WTC11 (cell line): ENCODE results near the gene ATP1B3. TPM values are rescaled to one million over a fixed set of nuclear protein-coding genes. Genes with fewer than 3 reads are reported as not detected.

Experiments
- ATAC-seq: fragments of 200-7000 bp; cut with Tn5 transposase; 2 replicates; pipeline ENCODE4 v1.10.0; 2021; ENCODE audit warnings: mild to moderate bottlenecking, moderate library complexity
- CTCF ChIA-PET: fragments of 300-600 bp; sonication (Branson Sonifier 250); formaldehyde crosslinking; loops from one replicate; lab custom pipeline; 2021; ENCODE audit warnings: antibody characterized with exemption; lab: Charles Lee
- POLR2A ChIA-PET: fragments of 350-600 bp; sonication (Branson Sonifier 250); formaldehyde crosslinking; loops from one replicate; lab custom pipeline; 2021; ENCODE audit warnings: antibody characterized with exemption; lab: Charles Lee
- DNase-seq: peaks from one replicate; pipeline ENCODE4 v3.0.0; 2021; ENCODE audit warnings: low spot score
- H3K27ac Mint-ChIP-seq: 2 replicates; pipeline ENCODE4 v1.8.0; 2021; ENCODE audit warnings: mixed read lengths
- H3K27me3 Mint-ChIP-seq: 2 replicates; pipeline ENCODE4 v1.8.0; 2021; ENCODE audit warnings: low read depth, mild to moderate bottlenecking, moderate library complexity, mixed read lengths
- H3K36me3 Mint-ChIP-seq: 2 replicates; pipeline ENCODE4 v1.8.0; 2021; ENCODE audit warnings: mixed read lengths
- H3K4me1 Mint-ChIP-seq: 2 replicates; pipeline ENCODE4 v1.8.0; 2022; ENCODE audit warnings: mixed read lengths
- H3K4me3 Mint-ChIP-seq: 2 replicates; pipeline ENCODE4 v1.8.0; 2021; ENCODE audit warnings: mild to moderate bottlenecking, moderate library complexity, mixed read lengths
- H3K9me3 Mint-ChIP-seq: 2 replicates; pipeline ENCODE4 v1.8.0; 2021; ENCODE audit warnings: mixed read lengths
- ARID4B ChIP-seq: sonication (generic); formaldehyde crosslinking; IDR thresholded peaks from 2 replicates; pipeline ENCODE4 v1.8.0; 2023; ENCODE audit warnings: missing genetic modification reagents, mild to moderate bottlenecking, borderline replicate concordance
- ATF6 ChIP-seq: sonication (generic); formaldehyde crosslinking; IDR thresholded peaks from 2 replicates; pipeline ENCODE4 v1.8.1; 2023; ENCODE audit warnings: mild to moderate bottlenecking, missing genetic modification reagents
- CBFB ChIP-seq: sonication (generic); formaldehyde crosslinking; IDR thresholded peaks from 2 replicates; pipeline ENCODE4 v1.8.1; 2022; ENCODE audit warnings: mild to moderate bottlenecking, low read depth, missing genetic modification reagents
- FOXJ3 ChIP-seq: sonication (generic); formaldehyde crosslinking; IDR thresholded peaks from 2 replicates; pipeline ENCODE4 v1.9.0; 2021; ENCODE audit warnings: missing genetic modification reagents, mild to moderate bottlenecking, borderline replicate concordance
- FOXP1 ChIP-seq: sonication (generic); formaldehyde crosslinking; IDR thresholded peaks from 2 replicates; pipeline ENCODE4 v1.8.0; 2022; ENCODE audit warnings: missing genetic modification reagents, mild to moderate bottlenecking, moderate library complexity, borderline replicate concordance
- GABPB1 ChIP-seq: sonication (generic); formaldehyde crosslinking; IDR thresholded peaks from 2 replicates; pipeline ENCODE4 v1.8.1; 2023; ENCODE audit warnings: mild to moderate bottlenecking, missing genetic modification reagents
- SMAD3 ChIP-seq: sonication (generic); formaldehyde crosslinking; IDR thresholded peaks from 2 replicates; pipeline ENCODE4 v1.8.0; 2022; ENCODE audit warnings: missing genetic modification reagents, mild to moderate bottlenecking, borderline replicate concordance
- SOX15 ChIP-seq: fragments of 250-450 bp; sonication (Bioruptor Pico); IDR thresholded peaks from 2 replicates; pipeline ENCODE4 v1.9.0; 2021; ENCODE audit warnings: mild to moderate bottlenecking
- ZBTB21 ChIP-seq: sonication (generic); formaldehyde crosslinking; IDR thresholded peaks from 2 replicates; pipeline ENCODE4 v1.8.1; 2023; ENCODE audit warnings: mild to moderate bottlenecking, missing genetic modification reagents, borderline replicate concordance
- ZNF138 ChIP-seq: sonication (generic); formaldehyde crosslinking; conservative IDR thresholded peaks from 2 replicates; pipeline ENCODE4 v1.8.1; 2022; ENCODE audit warnings: mild to moderate bottlenecking, moderate library complexity, missing genetic modification reagents
- ZNF232 ChIP-seq: sonication (generic); formaldehyde crosslinking; IDR thresholded peaks from 2 replicates; pipeline ENCODE4 v1.8.0; 2022; ENCODE audit warnings: mild to moderate bottlenecking, missing genetic modification reagents
- ZNF281 ChIP-seq: sonication (generic); formaldehyde crosslinking; IDR thresholded peaks from 2 replicates; pipeline ENCODE4 v1.8.0; 2023; ENCODE audit warnings: mild to moderate bottlenecking, missing genetic modification reagents
- ZNF416 ChIP-seq: fragments of 250-450 bp; sonication (Bioruptor Pico); IDR thresholded peaks from 2 replicates; pipeline ENCODE4 v1.9.0; 2021; ENCODE audit warnings: mild to moderate bottlenecking, inconsistent platforms
- ZNF671 ChIP-seq: fragments of 250-450 bp; sonication (Bioruptor Pico); IDR thresholded peaks from 2 replicates; pipeline ENCODE4 v1.8.0; 2021; ENCODE audit warnings: mild to moderate bottlenecking
- total RNA-seq: library from RNA; stranded (reverse); gene quantifications from 3 replicates; pipeline ENCODE4 v1.2.3, GENCODE V29; 2021
- TF ChIP-seq, protein P1 (sequence below): sonication (generic); formaldehyde crosslinking; IDR thresholded peaks from 2 replicates; pipeline ENCODE4 v1.8.0; 2022; ENCODE audit warnings: mild to moderate bottlenecking, missing genetic modification reagents
- TF ChIP-seq, protein P2 (sequence below): sonication (generic); formaldehyde crosslinking; IDR thresholded peaks from 2 replicates; pipeline ENCODE4 v1.8.1; 2023; ENCODE audit warnings: mild to moderate bottlenecking, moderate library complexity, missing genetic modification reagents

The ATP1B3 gene
- total RNA-seq, 1 experiment from 2014 or later, result 189 TPM

GRCh38 chr3:141949972-141950371 lies 73.5 kb downstream of the ATP1B3 start:
- DNase-seq, result no peak
- Mint-ChIP-seq H3K27me3 (no peaks in the 10 kb centered on the region), H3K9me3 (no peaks in the 10 kb centered on the region), H3K4me3 (no peak overlapping the region), H3K36me3 (peaks cover 19% of the 10 kb centered on the region), H3K4me1 (no peaks in the 10 kb centered on the region; the same call in 1 of the 2 replicates), H3K27ac (no peak overlapping the region)
- no peak for TF ChIP-seq ATF6 (CRISPR knock-in tag)
- TF ChIP-seq ZNF416, result no peak
- TF ChIP-seq SOX15 (CRISPR knock-in tag), result no peak
- TF ChIP-seq FOXP1, result no peak
- TF ChIP-seq CBFB (CRISPR knock-in tag), result no peak
- TF ChIP-seq FOXJ3 (CRISPR knock-in tag), result no peak
- ChIA-PET POLR2A (no interaction called here), CTCF (interaction anchor here (0.6 kb wide), 1 partner anchor 105 kb away, joined by 5 read pairs; no protein-coding TSS in a partner anchor)
- no peak for ATAC-seq

DNA sequence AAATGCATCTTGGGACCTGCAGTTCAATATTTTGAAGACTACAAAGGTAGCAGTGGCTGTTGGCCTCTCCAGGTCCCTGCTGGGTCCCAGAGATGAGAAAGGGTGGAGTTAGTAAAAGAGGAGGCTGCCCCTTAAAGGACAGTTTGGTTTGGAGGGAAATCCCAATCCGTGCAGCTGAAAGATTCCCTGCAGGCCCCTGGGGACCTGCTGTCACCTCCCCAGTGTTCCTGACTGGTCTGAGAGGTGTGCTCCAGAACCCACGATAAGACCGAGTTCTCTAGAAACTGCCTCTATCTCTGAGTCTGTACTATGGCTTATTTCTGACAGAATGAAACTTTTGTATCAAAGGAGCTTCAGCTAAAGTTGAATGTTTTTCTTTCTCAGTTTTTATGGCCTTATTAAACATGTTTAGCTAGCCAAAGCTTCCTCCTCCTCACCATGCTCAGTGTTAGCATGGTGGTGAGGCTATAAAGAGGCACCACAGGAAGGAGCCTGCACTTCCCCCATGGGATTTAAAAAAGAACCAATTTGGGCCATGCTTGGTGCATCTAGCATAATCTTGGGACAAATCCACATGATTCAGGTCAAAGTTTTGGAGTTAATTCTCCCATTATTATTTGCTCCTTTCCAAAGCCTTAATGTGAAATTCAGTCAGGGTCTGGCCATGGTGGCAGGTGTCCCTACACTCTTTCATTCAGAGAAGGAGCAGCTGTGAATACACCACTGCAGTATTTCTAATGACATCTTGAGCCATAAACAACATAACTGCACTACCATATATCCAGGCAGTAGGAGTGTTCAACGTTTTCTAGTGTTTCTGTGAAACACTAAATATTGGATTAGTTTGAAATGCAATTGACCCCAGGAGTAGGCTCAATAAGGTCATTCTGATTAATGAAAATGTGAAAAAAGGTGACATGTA lies 74.4 kb downstream of the ATP1B3 start:
- Mint-ChIP-seq H3K9me3 (no peaks in the 10 kb centered on the region), H3K36me3 (peaks cover 19% of the 10 kb centered on the region), H3K4me3 (no peak overlapping the region), H3K27ac (peak overlapping the region; percentile 27; the same call in 1 of the 2 replicates), H3K27me3 (no peaks in the 10 kb centered on the region), H3K4me1 (no peaks in the 10 kb centered on the region; the same call in 1 of the 2 replicates)
- CTCF ChIA-PET, result no interaction called here
- TF ChIP-seq ZNF232 (CRISPR knock-in tag) (no peak), ZNF281 (CRISPR knock-in tag) (no peak), ZBTB21 (CRISPR knock-in tag) (no peak)
- TF ChIP-seq, protein P1, sequence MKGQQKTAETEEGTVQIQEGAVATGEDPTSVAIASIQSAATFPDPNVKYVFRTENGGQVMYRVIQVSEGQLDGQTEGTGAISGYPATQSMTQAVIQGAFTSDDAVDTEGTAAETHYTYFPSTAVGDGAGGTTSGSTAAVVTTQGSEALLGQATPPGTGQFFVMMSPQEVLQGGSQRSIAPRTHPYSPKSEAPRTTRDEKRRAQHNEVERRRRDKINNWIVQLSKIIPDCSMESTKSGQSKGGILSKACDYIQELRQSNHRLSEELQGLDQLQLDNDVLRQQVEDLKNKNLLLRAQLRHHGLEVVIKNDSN (CRISPR knock-in tag), result no peak
- no peak for ATAC-seq
- no peak for DNase-seq
- POLR2A ChIA-PET, result no interaction called here

- DNase-seq, result no peak
- H3K4me3 Mint-ChIP-seq, result no peak overlapping the region
- no peak overlapping the region for H3K27ac Mint-ChIP-seq
- H3K4me1 Mint-ChIP-seq, result no peaks in the 10 kb centered on the region; the same call in 1 of the 2 replicates
- no peaks in the 10 kb centered on the region for H3K9me3 Mint-ChIP-seq
- no peak for ATAC-seq
- no peaks in the 10 kb centered on the region for H3K27me3 Mint-ChIP-seq
- ChIA-PET POLR2A (no interaction called here), CTCF (no interaction called here)
- peaks cover 33% of the 10 kb centered on the region for H3K36me3 Mint-ChIP-seq
- no peak for TF ChIP-seq ZNF671 (CRISPR knock-in tag)
- TF ChIP-seq GABPB1 (CRISPR knock-in tag), result no peak
- TF ChIP-seq ARID4B (CRISPR knock-in tag), result no peak
- no peak for TF ChIP-seq ZNF281 (CRISPR knock-in tag)
- TF ChIP-seq, protein P2, sequence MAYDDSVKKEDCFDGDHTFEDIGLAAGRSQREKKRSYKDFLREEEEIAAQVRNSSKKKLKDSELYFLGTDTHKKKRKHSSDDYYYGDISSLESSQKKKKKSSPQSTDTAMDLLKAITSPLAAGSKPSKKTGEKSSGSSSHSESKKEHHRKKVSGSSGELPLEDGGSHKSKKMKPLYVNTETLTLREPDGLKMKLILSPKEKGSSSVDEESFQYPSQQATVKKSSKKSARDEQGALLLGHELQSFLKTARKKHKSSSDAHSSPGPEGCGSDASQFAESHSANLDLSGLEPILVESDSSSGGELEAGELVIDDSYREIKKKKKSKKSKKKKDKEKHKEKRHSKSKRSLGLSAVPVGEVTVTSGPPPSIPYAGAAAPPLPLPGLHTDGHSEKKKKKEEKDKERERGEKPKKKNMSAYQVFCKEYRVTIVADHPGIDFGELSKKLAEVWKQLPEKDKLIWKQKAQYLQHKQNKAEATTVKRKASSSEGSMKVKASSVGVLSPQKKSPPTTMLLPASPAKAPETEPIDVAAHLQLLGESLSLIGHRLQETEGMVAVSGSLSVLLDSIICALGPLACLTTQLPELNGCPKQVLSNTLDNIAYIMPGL (CRISPR knock-in tag), result no peak
- no peak for TF ChIP-seq ZNF138 (CRISPR knock-in tag)
- TF ChIP-seq SMAD3 (CRISPR knock-in tag), result no peak
These were observed 76.2 kb downstream of the ATP1B3 start for GRCh38 chr3:141952611-141953010.
